ENCODE data around the gene ADCK2. TPM values are rescaled to one million over a fixed set of nuclear protein-coding genes. Genes with fewer than 3 reads are reported as not detected.
A peak's percentile ranks its signal among the peaks of the same experiment; 100 is the strongest.
"Not testable (repeated sequence)": the region's sequence is repeated elsewhere in the genome, so short reads cannot be mapped to it uniquely, and the experiment has no call there.

Gene ADCK2
- polyA plus RNA-seq, 6 donors from 2014 or later: 24.4 to 38.8 (median 33.7) TPM

DNA sequence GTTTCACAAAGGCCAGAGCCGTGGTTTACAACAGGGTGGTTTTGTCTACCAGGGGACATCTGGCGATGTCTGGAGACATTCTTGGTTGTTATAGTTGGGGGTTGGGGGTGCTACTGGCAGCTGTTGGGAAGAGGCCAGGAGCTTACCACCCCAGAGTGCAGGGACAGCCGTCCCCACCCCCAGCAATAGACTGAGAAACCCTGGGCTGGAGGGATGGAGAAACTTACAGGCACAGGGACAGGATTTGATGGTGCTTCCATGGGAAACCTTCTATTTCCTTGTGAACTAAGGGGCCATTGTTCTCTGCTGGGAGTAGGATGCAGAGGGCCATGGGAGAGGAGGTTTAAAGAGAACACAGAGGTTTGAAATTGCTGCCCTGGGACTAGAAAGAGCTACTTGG, 10.9 kb downstream of the ADCK2 start:
- H3K27me3 Mint-ChIP-seq: no peaks in the 10 kb centered on the region
- H3K9me3 Mint-ChIP-seq: no peaks in the 10 kb centered on the region
- no peak overlapping the region for H3K4me3 Mint-ChIP-seq
- peaks cover 0 to 11% (median under 1%) of the 10 kb centered on the region in 3 donors for H3K4me1 Mint-ChIP-seq
- H3K36me3 Mint-ChIP-seq: peaks cover 5 to 34% of the 10 kb centered on the region in 2 donors
- H3K27ac Mint-ChIP-seq: peak overlapping the region in 1 of 6 donors; percentile 38
- ATAC-seq (ENCODE audit: low read depth in 2 of 2): no peak
- no peak for DNase-seq

DNA sequence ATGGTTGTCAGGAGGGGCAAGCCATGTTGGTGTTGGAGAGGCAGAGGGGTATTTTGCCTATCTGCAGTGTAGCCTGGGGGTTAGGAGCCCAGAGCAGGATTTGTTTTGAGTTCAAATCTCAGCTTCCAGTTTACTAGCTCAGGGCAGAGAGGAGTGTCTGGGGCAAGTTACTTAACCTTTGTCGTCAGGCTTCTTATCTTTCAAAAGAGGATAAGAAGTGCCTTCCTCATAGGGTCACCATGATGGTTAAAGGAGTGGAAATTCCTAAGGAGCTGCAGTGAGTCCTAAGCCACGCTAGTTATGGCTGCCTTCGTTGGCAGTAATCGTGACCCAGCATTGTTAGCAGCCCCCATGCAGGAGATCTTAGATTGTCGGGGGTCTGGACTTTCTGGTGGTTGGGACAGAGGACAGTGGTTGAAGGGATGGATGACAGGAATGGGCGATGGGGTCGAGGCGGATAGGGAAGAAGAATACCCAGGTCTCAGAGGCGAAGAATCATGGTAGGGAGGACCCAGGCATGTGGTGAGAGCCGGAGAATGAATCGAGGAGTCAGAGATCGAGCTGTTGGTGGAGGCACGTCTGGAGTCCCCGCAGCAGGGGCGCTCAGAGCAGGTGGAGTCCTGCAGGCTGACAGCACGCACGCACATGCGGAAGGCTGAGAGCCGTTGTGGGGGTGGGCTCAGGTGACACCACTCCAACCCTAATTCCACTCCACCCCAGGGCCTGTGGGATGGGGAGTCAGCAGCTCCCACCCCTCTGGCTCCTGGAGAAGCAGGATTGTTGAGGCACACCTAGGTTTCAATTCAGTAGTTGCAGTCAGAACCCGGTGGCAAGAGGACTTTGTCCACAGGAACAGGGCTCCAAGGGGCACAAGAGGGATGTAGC, 11.6 kb downstream of the ADCK2 start:
- no peaks in the 10 kb centered on the region for H3K27me3 Mint-ChIP-seq
- H3K9me3 Mint-ChIP-seq: no peaks in the 10 kb centered on the region
- H3K4me1 Mint-ChIP-seq: peaks cover 0 to 11% (median 0%) of the 10 kb centered on the region in 3 donors
- H3K4me3 Mint-ChIP-seq: no peak overlapping the region
- ATAC-seq (ENCODE audit: low read depth in 2 of 2) (no peak), DNase-seq (no peak)
- H3K27ac Mint-ChIP-seq: peak overlapping the region in 2 of 6 donors; percentile 38 to 43
- H3K36me3 Mint-ChIP-seq: peaks cover 5 to 28% of the 10 kb centered on the region in 2 donors

DNA sequence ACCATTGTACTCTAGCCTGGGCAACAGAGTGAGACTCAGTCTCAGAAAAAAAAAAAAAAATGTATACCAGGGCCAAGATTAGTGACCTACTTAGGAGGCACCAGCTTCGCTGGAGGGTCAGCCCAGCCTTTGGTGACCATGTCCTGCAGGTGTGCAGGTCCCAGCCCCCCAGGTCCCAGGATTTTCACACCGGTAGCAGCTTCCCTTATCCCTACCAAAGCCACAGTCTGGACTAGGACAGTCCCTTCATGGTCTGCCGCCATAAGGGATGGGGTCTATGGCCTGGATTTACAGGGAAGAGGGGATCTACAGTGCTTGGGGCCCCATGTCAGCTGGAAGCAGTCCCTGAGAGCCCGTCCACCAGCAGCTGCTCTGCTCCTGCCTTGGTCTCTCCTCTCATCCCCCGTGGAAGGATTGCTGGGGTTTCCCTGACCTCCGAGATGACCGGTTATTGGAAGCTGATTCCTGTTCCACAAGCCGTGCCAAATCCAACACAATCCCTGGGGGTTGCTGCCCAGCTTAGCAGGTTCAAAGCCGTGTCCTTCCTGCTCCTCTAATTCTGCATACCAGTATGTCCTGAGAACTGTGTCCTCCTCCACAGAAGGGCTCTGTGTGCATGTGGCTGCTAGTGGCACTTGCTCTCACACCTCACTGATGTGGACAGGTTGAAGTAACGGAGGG, 12.8 kb downstream of the ADCK2 start:
- H3K4me3 Mint-ChIP-seq: no peak overlapping the region
- no peak for ATAC-seq (ENCODE audit: low read depth in 2 of 2)
- H3K4me1 Mint-ChIP-seq: peaks cover 0 to 11% (median 0%) of the 10 kb centered on the region in 3 donors
- no peak overlapping the region for H3K27ac Mint-ChIP-seq
- H3K36me3 Mint-ChIP-seq: peaks cover 5 to 23% of the 10 kb centered on the region in 2 donors
- H3K9me3 Mint-ChIP-seq: no peaks in the 10 kb centered on the region
- no peak for DNase-seq
- no peaks in the 10 kb centered on the region for H3K27me3 Mint-ChIP-seq

DNA sequence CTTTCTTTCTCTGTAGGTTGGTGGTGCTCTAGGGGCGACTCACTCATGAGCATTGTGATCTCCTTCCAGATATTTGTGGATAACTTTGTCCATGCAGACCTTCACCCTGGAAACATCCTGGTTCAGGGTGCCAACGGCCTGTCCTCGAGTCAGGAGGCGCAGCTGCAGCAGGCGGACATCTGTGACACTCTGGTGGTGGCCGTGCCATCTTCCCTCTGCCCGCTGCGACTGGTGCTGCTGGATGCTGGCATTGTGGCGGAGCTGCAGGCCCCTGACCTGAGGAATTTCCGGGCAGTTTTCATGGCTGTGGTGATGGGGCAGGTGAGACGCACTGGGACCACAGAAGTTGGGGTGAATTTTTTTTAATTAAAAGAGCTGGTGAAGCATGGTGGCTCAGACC, 14.2 kb downstream of the ADCK2 start:
- Mint-ChIP-seq H3K4me3 (no peak overlapping the region), H3K36me3 (peaks cover 1 to 16% of the 10 kb centered on the region in 2 donors), H3K27ac (no peak overlapping the region), H3K27me3 (no peaks in the 10 kb centered on the region), H3K4me1 (peaks cover 0 to 8% (median 0%) of the 10 kb centered on the region in 3 donors), H3K9me3 (no peaks in the 10 kb centered on the region)
- no peak for ATAC-seq (ENCODE audit: low read depth in 2 of 2)
- DNase-seq: no peak

DNA sequence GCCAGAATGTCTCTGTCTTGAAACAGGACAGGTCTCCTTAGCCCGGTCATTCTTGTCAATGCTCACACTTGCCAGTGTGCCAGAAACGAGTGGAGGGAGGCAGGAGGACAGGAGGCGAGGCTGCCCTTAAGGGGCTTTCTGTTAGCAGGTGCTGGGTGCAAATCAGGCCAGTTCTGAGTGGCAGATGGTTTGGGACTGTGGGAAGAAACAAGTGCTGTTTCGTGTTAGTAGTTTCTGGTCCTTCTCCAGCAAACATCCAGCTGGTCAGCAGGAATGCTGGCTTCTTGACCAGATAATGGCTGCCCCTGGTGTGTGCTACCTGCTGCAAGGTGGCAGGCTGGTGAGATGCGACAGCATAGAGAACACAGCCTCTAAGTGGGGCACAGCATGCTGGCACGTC, 15.6 kb downstream of the ADCK2 start:
- H3K27ac Mint-ChIP-seq: no peak overlapping the region
- ATAC-seq (ENCODE audit: low read depth in 2 of 2): no peak
- DNase-seq: no peak
- no peaks in the 10 kb centered on the region for H3K9me3 Mint-ChIP-seq
- peak overlapping the region in 1 of 8 donors; percentile 21 for H3K4me3 Mint-ChIP-seq
- H3K4me1 Mint-ChIP-seq: peaks cover 0 to 8% (median 0%) of the 10 kb centered on the region in 3 donors
- peaks cover 4 to 17% of the 10 kb centered on the region in 2 donors for H3K36me3 Mint-ChIP-seq
- no peaks in the 10 kb centered on the region for H3K27me3 Mint-ChIP-seq

DNA sequence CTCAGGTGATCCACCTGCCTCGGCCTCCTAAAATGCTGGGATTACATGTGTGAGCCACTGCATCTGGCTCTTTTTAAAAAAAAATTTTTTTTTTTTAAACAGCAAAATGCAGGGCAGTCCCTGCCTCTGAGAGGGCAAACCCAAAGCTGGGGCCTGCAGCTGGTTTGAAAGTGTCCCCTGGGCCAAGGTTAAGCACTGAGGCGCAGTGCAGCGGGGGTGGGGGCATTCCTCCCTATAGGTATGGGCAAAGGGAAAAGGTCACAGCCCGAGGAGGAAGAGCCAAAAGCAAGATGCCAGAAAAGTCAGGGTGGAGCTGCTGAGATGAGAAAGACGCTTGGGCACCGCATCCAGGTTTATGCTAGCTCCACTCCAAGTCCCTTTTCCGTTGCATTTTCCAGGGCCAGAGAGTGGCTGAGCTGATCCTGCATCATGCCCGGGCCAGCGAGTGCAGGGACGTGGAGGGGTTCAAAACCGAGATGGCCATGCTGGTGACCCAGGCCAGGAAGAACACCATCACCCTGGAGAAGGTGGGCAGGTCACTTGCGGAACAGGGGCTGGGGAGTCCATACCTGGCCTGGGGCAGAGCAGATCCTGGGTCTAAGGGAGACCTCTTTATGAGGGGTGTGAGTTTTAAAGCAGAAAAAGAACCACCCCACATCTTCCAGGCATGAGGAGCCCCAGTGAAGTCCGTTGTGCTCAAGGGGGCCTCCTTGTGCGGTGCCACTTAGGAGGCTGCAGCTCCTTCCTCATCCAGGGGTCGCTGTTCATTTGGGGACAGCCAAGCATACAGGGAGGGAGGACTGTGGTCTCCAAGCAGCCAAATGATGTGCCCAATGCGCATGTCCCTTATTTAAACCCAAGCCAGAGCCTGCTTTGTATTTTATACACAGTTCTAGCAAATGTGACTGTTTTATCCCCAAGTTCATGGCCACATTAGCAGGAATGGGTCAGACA, 16.7 kb downstream of the ADCK2 start:
- peaks cover 0 to 3% (median 0%) of the 10 kb centered on the region in 3 donors for H3K4me1 Mint-ChIP-seq
- no peaks in the 10 kb centered on the region for H3K27me3 Mint-ChIP-seq
- no peaks in the 10 kb centered on the region for H3K9me3 Mint-ChIP-seq
- ATAC-seq (ENCODE audit: low read depth in 2 of 2) (no peak), DNase-seq (no peak)
- H3K36me3 Mint-ChIP-seq: peaks cover 4 to 10% of the 10 kb centered on the region in 2 donors
- H3K27ac Mint-ChIP-seq: no peak overlapping the region
- no peak overlapping the region for H3K4me3 Mint-ChIP-seq

DNA sequence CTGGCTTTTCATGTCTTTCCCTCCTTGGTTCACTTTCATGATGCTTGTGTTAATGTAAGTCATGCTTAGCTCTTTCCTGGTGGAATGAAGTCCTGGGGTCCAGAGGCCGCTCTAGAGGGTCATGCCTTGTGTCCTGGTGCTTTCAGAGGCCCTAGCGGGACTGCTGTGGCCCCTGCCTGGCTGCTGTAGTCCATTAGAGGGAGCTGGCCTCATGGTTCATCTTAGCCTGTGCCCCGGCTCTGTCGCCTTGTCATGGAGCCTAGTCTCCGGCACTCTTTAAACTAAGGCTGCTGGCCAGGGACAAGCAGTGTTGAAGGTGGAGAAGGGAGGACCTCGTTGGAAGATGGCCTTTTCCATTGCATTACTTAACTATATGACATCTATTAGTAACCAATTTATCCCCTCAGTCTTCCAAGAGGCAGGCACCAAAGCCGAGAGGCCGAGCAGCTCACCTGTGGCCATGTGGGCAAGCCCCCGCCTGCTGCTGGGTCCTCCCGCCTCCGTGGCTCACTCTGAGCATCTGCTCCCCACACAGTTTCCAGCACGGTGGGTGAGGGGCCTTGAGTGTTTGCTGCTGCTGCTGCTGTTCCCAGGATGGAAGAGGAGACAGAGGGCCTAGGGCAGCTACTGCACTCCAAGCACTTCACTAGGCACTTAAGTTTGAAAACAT, 18.8 kb downstream of the ADCK2 start:
- H3K27me3 Mint-ChIP-seq: no peaks in the 10 kb centered on the region
- peaks cover 3 to 10% (median 9%) of the 10 kb centered on the region in 3 donors for H3K4me1 Mint-ChIP-seq
- peak overlapping the region in 2 of 6 donors; percentile 11 to 58 for H3K27ac Mint-ChIP-seq
- H3K36me3 Mint-ChIP-seq: peaks cover 4 to 10% of the 10 kb centered on the region in 2 donors
- no peaks in the 10 kb centered on the region for H3K9me3 Mint-ChIP-seq
- ATAC-seq (ENCODE audit: low read depth in 2 of 2) (no peak), DNase-seq (no peak)
- no peak overlapping the region for H3K4me3 Mint-ChIP-seq

DNA sequence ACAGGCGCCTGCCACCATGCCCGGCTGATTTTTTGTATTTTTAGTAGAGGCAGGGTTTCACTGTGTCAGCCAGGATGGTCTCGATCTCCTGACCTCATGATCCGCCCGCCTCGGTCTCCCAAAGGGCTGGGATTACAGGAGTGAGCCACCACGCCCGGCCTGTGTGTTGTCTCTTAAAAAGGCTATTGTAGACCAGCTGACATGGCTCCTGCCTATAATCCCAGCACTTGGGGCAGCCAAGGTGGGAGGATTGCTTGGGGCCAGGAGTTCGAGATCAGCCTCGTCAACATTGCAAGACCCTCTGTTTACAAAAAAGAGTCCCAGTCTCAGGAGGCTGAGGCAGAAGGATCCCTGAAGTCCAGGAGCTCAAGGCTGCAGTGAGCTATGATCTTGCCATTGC, 21.1 kb downstream of the ADCK2 start:
- ATAC-seq (ENCODE audit: low read depth in 2 of 2); DNase-seq; H3K27ac Mint-ChIP-seq; H3K27me3 Mint-ChIP-seq; H3K9me3 Mint-ChIP-seq: not testable (repeated sequence)
- H3K4me3 Mint-ChIP-seq: peak overlapping the region in 1 of 8 donors; percentile 81
- H3K36me3 Mint-ChIP-seq: peaks cover 4 to 17% of the 10 kb centered on the region in 2 donors
- peaks cover 22 to 32% (median 30%) of the 10 kb centered on the region in 3 donors for H3K4me1 Mint-ChIP-seq

DNA sequence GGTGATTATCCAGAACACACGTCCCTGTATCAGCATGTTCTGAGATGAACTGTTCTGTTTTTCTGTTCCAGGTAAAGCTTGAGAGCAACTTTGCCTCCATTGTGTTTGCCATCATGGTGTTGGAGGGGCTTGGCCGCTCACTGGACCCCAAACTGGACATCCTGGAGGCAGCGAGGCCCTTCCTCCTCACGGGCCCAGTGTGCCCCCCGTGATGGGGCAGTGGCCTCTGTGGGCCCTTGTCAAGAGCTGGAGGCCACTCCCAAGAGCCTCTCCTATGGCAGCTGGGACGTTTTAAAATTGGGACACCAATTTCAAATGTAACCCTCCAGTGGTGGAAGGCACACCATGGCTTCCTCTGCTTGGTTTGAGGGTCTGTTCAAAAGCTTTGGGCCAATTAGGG, 21.8 kb downstream of the ADCK2 start:
- H3K9me3 Mint-ChIP-seq: no peaks in the 10 kb centered on the region
- peaks cover 27 to 38% (median 37%) of the 10 kb centered on the region in 3 donors for H3K4me1 Mint-ChIP-seq
- peaks cover 4 to 17% of the 10 kb centered on the region in 2 donors for H3K36me3 Mint-ChIP-seq
- peak overlapping the region in 2 of 6 donors; percentile 22 to 35 for H3K27ac Mint-ChIP-seq
- H3K4me3 Mint-ChIP-seq: peak overlapping the region in 3 of 8 donors; percentile 15 to 81 (median 41)
- ATAC-seq (ENCODE audit: low read depth in 2 of 2) (no peak), DNase-seq (no peak)
- H3K27me3 Mint-ChIP-seq: no peaks in the 10 kb centered on the region

DNA sequence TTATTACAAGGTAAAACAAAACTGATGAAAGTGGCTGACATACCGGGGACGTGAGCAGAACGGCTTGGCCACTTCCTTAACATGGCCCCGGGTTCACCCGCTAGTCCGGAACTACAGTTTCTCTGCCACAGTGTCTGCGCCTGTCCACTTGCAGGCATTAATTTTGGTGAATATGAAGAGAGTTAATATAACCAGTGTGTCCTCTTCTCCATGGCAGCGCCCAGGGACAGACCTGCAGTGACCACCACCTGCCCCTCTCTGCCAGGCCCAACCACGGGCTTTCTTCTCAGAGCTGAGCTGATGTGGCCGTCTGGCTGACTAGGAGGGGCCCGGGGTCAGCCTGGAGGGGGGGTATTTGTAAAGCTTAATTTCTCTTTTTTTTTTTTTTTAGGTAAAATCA, 22.6 kb downstream of the ADCK2 start:
- Mint-ChIP-seq H3K9me3 (no peaks in the 10 kb centered on the region), H3K4me3 (peak overlapping the region in 7 of 8 donors; percentile 43 to 100 (median 95)), H3K27me3 (no peaks in the 10 kb centered on the region), H3K27ac (peak overlapping the region in 5 of 6 donors; percentile 44 to 99 (median 74)), H3K4me1 (peaks cover 29 to 41% (median 39%) of the 10 kb centered on the region in 3 donors), H3K36me3 (peaks cover 4 to 17% of the 10 kb centered on the region in 2 donors)
- DNase-seq (no peak), ATAC-seq (ENCODE audit: low read depth in 2 of 2) (no peak)

DNA sequence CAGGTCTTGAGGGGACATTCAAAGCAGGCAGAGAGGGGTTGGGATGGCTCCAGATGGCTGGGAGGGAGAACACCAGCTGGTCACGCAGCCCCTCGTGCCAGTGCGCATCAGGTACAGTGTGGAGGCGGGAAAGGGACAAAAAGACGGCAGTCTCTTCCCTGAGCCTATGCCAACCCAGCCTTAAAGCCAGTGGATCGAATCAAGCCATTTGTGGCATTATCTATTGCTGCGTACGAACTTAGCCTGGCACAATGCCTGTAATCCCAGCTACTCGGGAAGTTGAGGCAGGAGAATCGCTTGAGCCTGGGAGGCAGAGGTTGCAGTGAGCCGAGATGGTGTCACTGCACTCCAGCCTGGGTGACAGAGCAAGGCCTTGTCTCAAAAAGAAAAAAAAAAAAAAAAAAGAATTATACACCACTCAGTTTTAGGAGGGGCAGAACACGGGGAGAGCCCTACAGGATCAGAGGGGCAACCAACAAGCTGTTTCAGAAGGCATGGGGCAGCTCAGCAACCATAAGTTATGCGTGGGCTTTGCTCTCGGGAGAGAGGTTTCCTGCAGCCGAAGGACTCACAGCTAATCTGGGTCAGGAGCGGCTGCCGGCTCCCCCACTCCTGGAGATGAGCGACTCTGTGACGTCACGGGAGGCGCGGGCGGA, 23.4 kb downstream of the ADCK2 start:
- Mint-ChIP-seq H3K27me3 (no peaks in the 10 kb centered on the region), H3K36me3 (peaks cover 4 to 17% of the 10 kb centered on the region in 2 donors), H3K9me3 (no peaks in the 10 kb centered on the region), H3K4me1 (peaks cover 29 to 43% (median 41%) of the 10 kb centered on the region in 3 donors), H3K4me3 (peak overlapping the region; percentile 93 to 100 (median 98)), H3K27ac (peak overlapping the region; percentile 94 to 99 (median 98))
- peak; percentile 3 to 7 for ATAC-seq (ENCODE audit: low read depth in 2 of 2)
- DNase-seq: no peak

Measured in naive B cell (primary cell).